HepG2 (cell line): ENCODE data around the gene GPS1. TPM values are rescaled to one million over a fixed set of nuclear protein-coding genes. Genes with fewer than 3 reads are reported as not detected.
A peak's percentile ranks its signal among the peaks of the same experiment; 100 is the strongest.

Experiments
- CC2D1A ChIP-seq: sonication (generic); formaldehyde crosslinking; IDR thresholded peaks from 2 replicates; pipeline ENCODE4 v1.8.1; 2023; ENCODE audit warnings: mild to moderate bottlenecking, missing genetic modification reagents
- CREB1 ChIP-seq, 2 experiments: fragments of 450-650 bp in 1 of 2; IDR thresholded peaks; 2 replicates each; pipeline ENCODE4 v1.6.1; 2016 to 2017; ENCODE audit warnings: control low read depth in 1 of 2, mild to moderate bottlenecking in 1 of 2, missing compliant biosample characterization in 1 of 2, missing genetic modification characterization in 1 of 2
- NCOA5 ChIP-seq: sonication (generic); formaldehyde crosslinking; IDR thresholded peaks from 2 replicates; pipeline ENCODE4 v1.4.0; 2020; ENCODE audit warnings: missing genetic modification reagents
- NR2F2 ChIP-seq: IDR thresholded peaks from 2 replicates; pipeline ENCODE4 v1.6.1; 2012; ENCODE audit warnings: low read depth, inconsistent platforms, borderline replicate concordance
- RFX3 ChIP-seq: IDR thresholded peaks from 2 replicates; pipeline ENCODE4 v1.6.1; 2016; ENCODE audit warnings: missing biosample characterization, missing genetic modification reagents
- SMAD3 ChIP-seq: sonication (generic); formaldehyde crosslinking; IDR thresholded peaks from 2 replicates; pipeline ENCODE4 v1.4.0; 2020; ENCODE audit warnings: missing genetic modification reagents
- SP5 ChIP-seq: IDR thresholded peaks from 2 replicates; pipeline ENCODE4 v1.6.1; 2016; ENCODE audit warnings: low read depth, borderline replicate concordance
- TAF1 ChIP-seq: sonication (generic); formaldehyde crosslinking; IDR thresholded peaks from 2 replicates; pipeline ENCODE4 v1.4.0; 2020; ENCODE audit warnings: missing genetic modification reagents
- TAF15 ChIP-seq: fragments of 200-400 bp; formaldehyde crosslinking; IDR thresholded peaks from one replicate; pipeline ENCODE4 v1.6.1; 2018; ENCODE audit warnings: mild to moderate bottlenecking, low read depth, low read length; ENCODE audit not compliant: poor library complexity, severe bottlenecking
- ZFP62 ChIP-seq: sonication (generic); formaldehyde crosslinking; IDR thresholded peaks from 2 replicates; pipeline ENCODE4 v1.4.0; 2020; ENCODE audit warnings: missing genetic modification reagents
- ZFX ChIP-seq: sonication (generic); formaldehyde crosslinking; IDR thresholded peaks from 2 replicates; pipeline ENCODE4 v1.4.0; 2020; ENCODE audit warnings: mild to moderate bottlenecking, low read depth, missing genetic modification reagents, moderate library complexity
- ZMYM2 ChIP-seq: sonication (generic); formaldehyde crosslinking; IDR thresholded peaks from 2 replicates; pipeline ENCODE4 v1.8.0; 2022; ENCODE audit warnings: mild to moderate bottlenecking, missing genetic modification reagents
- ZNF510 ChIP-seq: sonication (generic); formaldehyde crosslinking; IDR thresholded peaks from 2 replicates; pipeline ENCODE4 v1.4.0; 2020; ENCODE audit warnings: low read depth, mild to moderate bottlenecking, missing genetic modification reagents
- ZNF572 ChIP-seq: sonication (generic); formaldehyde crosslinking; IDR thresholded peaks from 2 replicates; pipeline ENCODE4 v1.5.1; 2020; ENCODE audit warnings: mild to moderate bottlenecking, missing genetic modification reagents
- polyA plus RNA-seq, 8 experiments: library from polyadenylated mRNA; depleted of rRNA in 3 of 8; stranded (reverse) in 7 of 8; unstranded in 1 of 8; fragments of >200 nt; fragmentation: Illumina TruSeq in 4 of 8; extraction: Trizol in 4 of 8; gene quantifications; 2 replicates each; pipeline versions ENCODE4 v1.2.1 to v1.2.3, GENCODE V29; 2011 to 2016; ENCODE audit warnings: low read depth in 4 of 8, missing spikeins in 1 of 8, mixed read lengths in 1 of 8; ENCODE audit not compliant: insufficient read depth in 1 of 8
- total RNA-seq, 5 experiments: library from RNA; depleted of rRNA; stranded (reverse); fragments of >200 nt; fragmentation: Illumina TruSeq; extraction: Trizol; gene quantifications; 2 replicates each; pipeline ENCODE4 v1.2.3, GENCODE V29; 2016; ENCODE audit warnings: low read depth in 1 of 5
- TF ChIP-seq, protein P1 (sequence below): sonication (generic); formaldehyde crosslinking; IDR thresholded peaks from 2 replicates; pipeline ENCODE4 v1.5.0; 2020; ENCODE audit warnings: missing genetic modification reagents, mild to moderate bottlenecking, borderline replicate concordance
- TF ChIP-seq, protein P2 (sequence below): sonication (generic); formaldehyde crosslinking; IDR thresholded peaks from 2 replicates; pipeline ENCODE4 v1.4.0; 2020; ENCODE audit warnings: missing genetic modification reagents
- TF ChIP-seq, protein P3 (sequence below): sonication (generic); formaldehyde crosslinking; IDR thresholded peaks from 2 replicates; pipeline ENCODE4 v1.5.0; 2020; ENCODE audit warnings: mild to moderate bottlenecking, missing genetic modification reagents, borderline replicate concordance
- TF ChIP-seq, protein P4 (sequence below): sonication (generic); formaldehyde crosslinking; IDR thresholded peaks from 2 replicates; pipeline ENCODE4 v1.9.0; 2021; ENCODE audit warnings: missing genetic modification reagents, borderline replicate concordance

Gene GPS1
- total and polyA plus RNA-seq, 2 of the 13 experiments (the other 11 are each of a cell fraction or from before 2014, with no cell fraction given): 124 to 128 TPM

DNA sequence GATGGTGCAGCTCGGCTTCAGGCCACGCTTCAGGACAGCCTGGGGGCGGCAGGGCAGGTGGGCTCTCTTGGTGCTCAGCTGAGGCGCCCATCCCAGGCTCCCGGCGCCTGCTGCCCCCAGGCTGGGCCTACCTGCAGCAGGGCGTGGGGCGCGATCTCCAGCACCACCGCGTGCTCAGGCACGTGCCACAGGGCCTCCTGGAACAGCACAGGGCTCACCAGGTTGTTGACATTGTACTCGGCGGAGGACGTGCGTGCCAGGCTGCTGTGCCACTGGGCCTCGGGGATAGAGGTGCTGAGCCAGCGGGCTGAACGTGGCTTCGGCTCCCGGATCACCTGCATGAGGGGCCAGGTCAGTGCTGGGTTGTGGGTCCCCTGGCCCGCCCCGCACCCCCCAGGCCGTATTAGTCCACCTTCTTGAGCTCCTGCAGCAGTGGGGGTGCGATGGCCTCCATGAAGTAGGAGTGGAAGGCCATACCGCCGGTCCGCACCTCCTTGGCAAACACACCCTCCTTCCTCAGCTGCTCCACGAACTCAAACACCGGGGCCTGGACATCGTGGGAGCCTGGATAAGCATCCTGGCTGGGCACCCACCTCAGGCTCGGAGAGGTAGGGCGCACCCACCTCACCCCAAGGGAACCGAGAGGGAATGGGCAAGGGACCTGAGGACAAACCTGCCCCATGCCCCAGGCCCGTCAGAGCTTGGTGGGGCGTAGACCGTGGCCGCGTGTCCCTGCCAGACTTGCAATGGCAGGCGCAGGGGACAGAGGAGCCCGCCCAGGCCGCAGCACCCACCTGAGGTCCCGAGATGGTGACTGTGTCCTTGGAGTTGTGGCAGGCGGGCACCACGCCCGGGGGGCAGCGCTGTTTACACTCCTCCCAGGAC is 37.4 kb downstream of the GPS1 start (continued):
- TF ChIP-seq, protein P1, sequence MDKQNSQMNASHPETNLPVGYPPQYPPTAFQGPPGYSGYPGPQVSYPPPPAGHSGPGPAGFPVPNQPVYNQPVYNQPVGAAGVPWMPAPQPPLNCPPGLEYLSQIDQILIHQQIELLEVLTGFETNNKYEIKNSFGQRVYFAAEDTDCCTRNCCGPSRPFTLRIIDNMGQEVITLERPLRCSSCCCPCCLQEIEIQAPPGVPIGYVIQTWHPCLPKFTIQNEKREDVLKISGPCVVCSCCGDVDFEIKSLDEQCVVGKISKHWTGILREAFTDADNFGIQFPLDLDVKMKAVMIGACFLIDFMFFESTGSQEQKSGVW (CRISPR knock-in tag): no peak
- TF ChIP-seq, protein P2, sequence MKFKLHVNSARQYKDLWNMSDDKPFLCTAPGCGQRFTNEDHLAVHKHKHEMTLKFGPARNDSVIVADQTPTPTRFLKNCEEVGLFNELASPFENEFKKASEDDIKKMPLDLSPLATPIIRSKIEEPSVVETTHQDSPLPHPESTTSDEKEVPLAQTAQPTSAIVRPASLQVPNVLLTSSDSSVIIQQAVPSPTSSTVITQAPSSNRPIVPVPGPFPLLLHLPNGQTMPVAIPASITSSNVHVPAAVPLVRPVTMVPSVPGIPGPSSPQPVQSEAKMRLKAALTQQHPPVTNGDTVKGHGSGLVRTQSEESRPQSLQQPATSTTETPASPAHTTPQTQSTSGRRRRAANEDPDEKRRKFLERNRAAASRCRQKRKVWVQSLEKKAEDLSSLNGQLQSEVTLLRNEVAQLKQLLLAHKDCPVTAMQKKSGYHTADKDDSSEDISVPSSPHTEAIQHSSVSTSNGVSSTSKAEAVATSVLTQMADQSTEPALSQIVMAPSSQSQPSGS (CRISPR knock-in tag): no peak
- no peak for TF ChIP-seq ZFP62 (CRISPR knock-in tag)
- TF ChIP-seq ZNF572: no peak
- no peak for TF ChIP-seq ZNF510 (CRISPR knock-in tag)
- no peak for TF ChIP-seq CC2D1A (CRISPR knock-in tag)
- no peak for TF ChIP-seq ZMYM2 (CRISPR knock-in tag)
- TF ChIP-seq, protein P3, sequence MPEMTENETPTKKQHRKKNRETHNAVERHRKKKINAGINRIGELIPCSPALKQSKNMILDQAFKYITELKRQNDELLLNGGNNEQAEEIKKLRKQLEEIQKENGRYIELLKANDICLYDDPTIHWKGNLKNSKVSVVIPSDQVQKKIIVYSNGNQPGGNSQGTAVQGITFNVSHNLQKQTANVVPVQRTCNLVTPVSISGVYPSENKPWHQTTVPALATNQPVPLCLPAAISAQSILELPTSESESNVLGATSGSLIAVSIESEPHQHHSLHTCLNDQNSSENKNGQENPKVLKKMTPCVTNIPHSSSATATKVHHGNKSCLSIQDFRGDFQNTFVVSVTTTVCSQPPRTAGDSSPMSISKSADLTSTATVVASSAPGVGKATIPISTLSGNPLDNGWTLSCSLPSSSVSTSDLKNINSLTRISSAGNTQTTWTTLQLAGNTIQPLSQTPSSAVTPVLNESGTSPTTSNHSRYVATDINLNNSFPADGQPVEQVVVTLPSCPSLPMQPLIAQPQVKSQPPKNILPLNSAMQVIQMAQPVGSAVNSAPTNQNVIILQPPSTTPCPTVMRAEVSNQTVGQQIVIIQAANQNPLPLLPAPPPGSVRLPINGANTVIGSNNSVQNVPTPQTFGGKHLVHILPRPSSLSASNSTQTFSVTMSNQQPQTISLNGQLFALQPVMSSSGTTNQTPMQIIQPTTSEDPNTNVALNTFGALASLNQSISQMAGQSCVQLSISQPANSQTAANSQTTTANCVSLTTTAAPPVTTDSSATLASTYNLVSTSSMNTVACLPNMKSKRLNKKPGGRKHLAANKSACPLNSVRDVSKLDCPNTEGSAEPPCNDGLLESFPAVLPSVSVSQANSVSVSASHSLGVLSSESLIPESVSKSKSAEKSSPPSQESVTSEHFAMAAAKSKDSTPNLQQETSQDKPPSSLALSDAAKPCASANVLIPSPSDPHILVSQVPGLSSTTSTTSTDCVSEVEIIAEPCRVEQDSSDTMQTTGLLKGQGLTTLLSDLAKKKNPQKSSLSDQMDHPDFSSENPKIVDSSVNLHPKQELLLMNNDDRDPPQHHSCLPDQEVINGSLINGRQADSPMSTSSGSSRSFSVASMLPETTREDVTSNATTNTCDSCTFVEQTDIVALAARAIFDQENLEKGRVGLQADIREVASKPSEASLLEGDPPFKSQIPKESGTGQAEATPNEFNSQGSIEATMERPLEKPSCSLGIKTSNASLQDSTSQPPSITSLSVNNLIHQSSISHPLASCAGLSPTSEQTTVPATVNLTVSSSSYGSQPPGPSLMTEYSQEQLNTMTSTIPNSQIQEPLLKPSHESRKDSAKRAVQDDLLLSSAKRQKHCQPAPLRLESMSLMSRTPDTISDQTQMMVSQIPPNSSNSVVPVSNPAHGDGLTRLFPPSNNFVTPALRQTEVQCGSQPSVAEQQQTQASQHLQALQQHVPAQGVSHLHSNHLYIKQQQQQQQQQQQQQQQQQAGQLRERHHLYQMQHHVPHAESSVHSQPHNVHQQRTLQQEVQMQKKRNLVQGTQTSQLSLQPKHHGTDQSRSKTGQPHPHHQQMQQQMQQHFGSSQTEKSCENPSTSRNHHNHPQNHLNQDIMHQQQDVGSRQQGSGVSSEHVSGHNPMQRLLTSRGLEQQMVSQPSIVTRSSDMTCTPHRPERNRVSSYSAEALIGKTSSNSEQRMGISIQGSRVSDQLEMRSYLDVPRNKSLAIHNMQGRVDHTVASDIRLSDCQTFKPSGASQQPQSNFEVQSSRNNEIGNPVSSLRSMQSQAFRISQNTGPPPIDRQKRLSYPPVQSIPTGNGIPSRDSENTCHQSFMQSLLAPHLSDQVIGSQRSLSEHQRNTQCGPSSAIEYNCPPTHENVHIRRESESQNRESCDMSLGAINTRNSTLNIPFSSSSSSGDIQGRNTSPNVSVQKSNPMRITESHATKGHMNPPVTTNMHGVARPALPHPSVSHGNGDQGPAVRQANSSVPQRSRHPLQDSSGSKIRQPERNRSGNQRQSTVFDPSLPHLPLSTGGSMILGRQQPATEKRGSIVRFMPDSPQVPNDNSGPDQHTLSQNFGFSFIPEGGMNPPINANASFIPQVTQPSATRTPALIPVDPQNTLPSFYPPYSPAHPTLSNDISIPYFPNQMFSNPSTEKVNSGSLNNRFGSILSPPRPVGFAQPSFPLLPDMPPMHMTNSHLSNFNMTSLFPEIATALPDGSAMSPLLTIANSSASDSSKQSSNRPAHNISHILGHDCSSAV (CRISPR knock-in tag): no peak
- TF ChIP-seq TAF1 (CRISPR knock-in tag): no peak
- TF ChIP-seq CREB1 (IDR thresholded peaks at IDR 0.05): no peak
- TF ChIP-seq CREB1 (CRISPR knock-in tag; IDR thresholded peaks at IDR 0.05): no peak
- TF ChIP-seq RFX3: no peak
- TF ChIP-seq TAF15: peak; percentile 20
- TF ChIP-seq, protein P4, sequence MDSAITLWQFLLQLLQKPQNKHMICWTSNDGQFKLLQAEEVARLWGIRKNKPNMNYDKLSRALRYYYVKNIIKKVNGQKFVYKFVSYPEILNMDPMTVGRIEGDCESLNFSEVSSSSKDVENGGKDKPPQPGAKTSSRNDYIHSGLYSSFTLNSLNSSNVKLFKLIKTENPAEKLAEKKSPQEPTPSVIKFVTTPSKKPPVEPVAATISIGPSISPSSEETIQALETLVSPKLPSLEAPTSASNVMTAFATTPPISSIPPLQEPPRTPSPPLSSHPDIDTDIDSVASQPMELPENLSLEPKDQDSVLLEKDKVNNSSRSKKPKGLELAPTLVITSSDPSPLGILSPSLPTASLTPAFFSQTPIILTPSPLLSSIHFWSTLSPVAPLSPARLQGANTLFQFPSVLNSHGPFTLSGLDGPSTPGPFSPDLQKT (CRISPR knock-in tag): no peak
- TF ChIP-seq NCOA5 (CRISPR knock-in tag): no peak
- no peak for TF ChIP-seq SMAD3
- TF ChIP-seq NR2F2: no peak
- no peak for TF ChIP-seq SP5 (CRISPR knock-in tag)
- TF ChIP-seq ZFX (CRISPR knock-in tag): no peak
